ENCODE data around the gene SLU7. TPM values are rescaled to one million over a fixed set of nuclear protein-coding genes. Genes with fewer than 3 reads are reported as not detected.

Gene SLU7
- total RNA-seq, 1 experiment from 2014 or later, result 33.3 TPM

- H3K4me1 ChIP-seq (ENCODE audit: insufficient read depth, low read length), result no peaks in the 10 kb centered on the region; the same call in 1 of the 2 replicates
- no peak overlapping the region for H3K14ac ChIP-seq (ENCODE audit: insufficient read depth, low read length)
- H2BK12ac ChIP-seq (ENCODE audit: insufficient read length, low read depth, low read length), result no peak overlapping the region
- Mint-ChIP-seq H3K27me3 (ENCODE audit: low read depth) (peaks cover 4% of the 10 kb centered on the region; the same call in 1 of the 2 replicates), H3K27ac (no peak overlapping the region), H3K4me3 (no peak overlapping the region), H3K36me3 (ENCODE audit: insufficient read depth in 1 of 3, low read depth in 3 of 3) (peaks cover 0 to 4% (median 0%) of the 10 kb centered on the region in 3 experiments; a peak in 3 of 7 replicates), H3K4me1 (peaks cover 12% of the 10 kb centered on the region in 2 experiments), H3K9me3 (peaks cover 2 to 6% of the 10 kb centered on the region in 2 experiments; a peak in 4 of 5 replicates)
- H3K23me2 ChIP-seq (ENCODE audit: insufficient read length, low read depth, low read length, poor library complexity, severe bottlenecking), result no peaks in the 10 kb centered on the region
- H2BK15ac ChIP-seq (ENCODE audit: low read depth, low read length), result no peak overlapping the region
- WGBS (ENCODE audit: extremely low coverage, insufficient read length, low lambda C conversion rate), result no CpG with 5 or more reads among the region's 1 CpG
- no peak overlapping the region for H4K8ac ChIP-seq (replicated peaks; ENCODE audit: insufficient read length, low read depth, low read length)
- H3K79me1 ChIP-seq (ENCODE audit: insufficient read depth, low read depth, low read length, poor library complexity, severe bottlenecking), result no peaks in the 10 kb centered on the region
- H3K18ac ChIP-seq (ENCODE audit: insufficient read length, low read depth, low read length), result no peak overlapping the region
- H3K23ac ChIP-seq (ENCODE audit: insufficient read length, low read depth, low read length), result no peak overlapping the region
- no peak overlapping the region for H2BK120ac ChIP-seq (ENCODE audit: low read depth, low read length, poor library complexity, severe bottlenecking)
- H2BK5ac ChIP-seq (ENCODE audit: insufficient read length, low read length), result no peak overlapping the region
- no peak for TF ChIP-seq CTCF (conservative IDR thresholded peaks at IDR 0.05)
- H3K56ac ChIP-seq (ENCODE audit: insufficient read length, low read depth, low read length), result no peak overlapping the region
- no peak overlapping the region for H4K5ac ChIP-seq (ENCODE audit: insufficient read length, low read depth, low read length)
- no peak overlapping the region for H3K27ac ChIP-seq (ENCODE audit: insufficient read length, low read depth, low read length)
- no peak overlapping the region for H3K4me2 ChIP-seq (ENCODE audit: insufficient read depth, insufficient read length, low read length)
- no peaks in the 10 kb centered on the region for H3K27me3 ChIP-seq (ENCODE audit: insufficient read depth, low read length)
- H3K9ac ChIP-seq (ENCODE audit: extremely low read depth, insufficient read length, low read length), result no peak overlapping the region
- no peak for DNase-seq
- no peak overlapping the region for H2AFZ ChIP-seq (ENCODE audit: low read length)
- no peaks in the 10 kb centered on the region for H3K9me3 ChIP-seq (ENCODE audit: control insufficient read depth, low read depth, low read length)
- no peak overlapping the region for H2AK5ac ChIP-seq (ENCODE audit: insufficient read length, low read length)
- H3K4ac ChIP-seq (ENCODE audit: low read depth, low read length), result no peak overlapping the region
- H2BK20ac ChIP-seq (ENCODE audit: low read depth, low read length, poor library complexity, severe bottlenecking), result no peak overlapping the region
- no peaks in the 10 kb centered on the region for H3K79me2 ChIP-seq (ENCODE audit: insufficient read depth, low read length)
- H4K91ac ChIP-seq (ENCODE audit: insufficient read length, low read depth, low read length), result no peak overlapping the region
- no peaks in the 10 kb centered on the region for H4K20me1 ChIP-seq (ENCODE audit: control insufficient read depth, insufficient read depth, insufficient read length)
- H3T11ph ChIP-seq (ENCODE audit: low read length), result no peak overlapping the region
These were observed 26.3 kb upstream of the SLU7 start for GRCh38 chr5:160445132-160445531.

All from H9 (cell line).